ENCODE results near the gene FBLN2.

- no peak for TF ChIP-seq CTCF (IDR thresholded peaks at IDR 0.05)
- no peak for TF ChIP-seq POLR2A (IDR thresholded peaks at IDR 0.05)
Measured at GRCh38 chr3:13621381-13622221, 72.7 kb downstream of the FBLN2 start.

All from Peyer's patch (tissue), 4 donors.